ENCODE results near the gene EEF1AKMT3.
A peak's percentile ranks its signal among the peaks of the same experiment; 100 is the strongest.

Gene EEF1AKMT3

GRCh38 chr12:57735198-57735855 lies 37.1 kb upstream of the EEF1AKMT3 start:
- no peak for DNase-seq

DNA sequence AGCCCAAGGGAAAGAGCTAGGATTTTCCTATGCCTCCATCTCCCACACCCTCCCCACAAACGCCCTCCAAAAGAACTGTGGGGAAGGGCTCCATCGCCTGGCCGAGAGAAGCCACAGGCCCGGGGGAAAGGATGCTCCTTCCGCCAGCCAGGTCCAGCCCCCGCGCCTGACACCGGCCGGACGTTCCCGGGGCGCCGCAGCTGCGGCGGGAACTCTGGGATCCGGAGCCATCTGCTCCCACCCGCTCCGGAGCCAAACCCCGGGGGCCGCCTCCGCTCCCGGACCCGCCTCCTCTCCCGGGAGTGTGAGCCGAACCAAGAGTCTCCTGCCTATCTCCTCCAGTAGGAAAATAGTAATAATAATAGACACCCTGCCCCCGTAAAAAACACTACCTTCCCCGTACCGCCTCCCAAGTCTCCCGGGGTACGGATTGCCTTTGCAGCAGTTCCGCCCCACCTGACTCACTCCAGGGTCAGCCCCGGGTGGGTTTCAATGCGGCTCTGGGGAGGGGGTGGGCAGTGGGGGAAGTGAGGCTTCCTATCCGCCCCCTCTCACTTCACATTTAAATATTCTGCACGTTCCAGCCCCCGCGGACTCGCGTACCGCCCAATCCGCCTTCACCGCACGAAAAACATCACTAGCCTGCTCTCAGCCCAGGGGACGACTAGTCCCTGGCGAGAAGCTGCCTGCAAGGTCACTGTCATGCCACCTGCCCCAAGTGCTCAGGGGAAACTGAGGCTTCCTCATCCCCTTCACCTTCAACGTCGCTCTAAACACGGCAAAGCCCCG lies 36.3 kb upstream of the EEF1AKMT3 start:
- no peak for DNase-seq

- DNase-seq: no peak
These were observed 35.5 kb upstream of the EEF1AKMT3 start for GRCh38 chr12:57736741-57737466.

- no peak for DNase-seq
These were observed 34.6 kb upstream of the EEF1AKMT3 start for GRCh38 chr12:57737467-57738460.

DNA sequence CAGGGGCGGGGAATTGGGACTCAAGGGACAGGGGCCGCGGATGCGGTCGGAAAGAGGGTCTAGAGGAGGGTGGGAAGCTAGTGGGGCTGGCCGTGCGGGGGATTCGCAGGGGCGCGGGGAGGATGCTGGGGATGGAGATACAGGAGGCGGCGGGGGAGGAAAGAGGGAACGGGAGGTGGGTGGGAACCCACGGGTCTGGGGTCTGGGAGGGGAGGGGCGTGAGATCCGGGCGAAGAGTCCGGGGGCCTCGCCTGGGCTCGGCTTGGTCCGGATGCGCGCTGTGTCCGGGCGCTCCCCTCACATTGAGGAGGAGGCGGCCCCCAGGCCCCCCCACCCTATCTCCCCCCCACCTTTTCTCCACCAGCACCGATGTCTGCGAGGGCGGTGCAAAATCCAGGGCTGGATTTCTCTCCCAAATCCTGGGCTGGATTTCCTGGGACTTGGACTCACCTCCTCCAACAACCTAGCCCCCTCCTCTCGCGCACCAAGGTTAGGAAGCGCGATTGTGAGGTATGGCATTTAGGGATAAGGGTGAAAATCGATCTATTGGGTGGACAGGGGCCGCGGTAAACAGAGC lies 33.7 kb upstream of the EEF1AKMT3 start, which contains the start of gene AGAP2:
AGAP2 (minus strand) TSS at position 82 of the 577 bp plus-strand sequence. CDS start 496 bp downstream, outside the sequence.
- DNase-seq: no peak

GRCh38 chr12:57739387-57739786 lies 33.0 kb upstream of the EEF1AKMT3 start:
- no peak for DNase-seq

DNA sequence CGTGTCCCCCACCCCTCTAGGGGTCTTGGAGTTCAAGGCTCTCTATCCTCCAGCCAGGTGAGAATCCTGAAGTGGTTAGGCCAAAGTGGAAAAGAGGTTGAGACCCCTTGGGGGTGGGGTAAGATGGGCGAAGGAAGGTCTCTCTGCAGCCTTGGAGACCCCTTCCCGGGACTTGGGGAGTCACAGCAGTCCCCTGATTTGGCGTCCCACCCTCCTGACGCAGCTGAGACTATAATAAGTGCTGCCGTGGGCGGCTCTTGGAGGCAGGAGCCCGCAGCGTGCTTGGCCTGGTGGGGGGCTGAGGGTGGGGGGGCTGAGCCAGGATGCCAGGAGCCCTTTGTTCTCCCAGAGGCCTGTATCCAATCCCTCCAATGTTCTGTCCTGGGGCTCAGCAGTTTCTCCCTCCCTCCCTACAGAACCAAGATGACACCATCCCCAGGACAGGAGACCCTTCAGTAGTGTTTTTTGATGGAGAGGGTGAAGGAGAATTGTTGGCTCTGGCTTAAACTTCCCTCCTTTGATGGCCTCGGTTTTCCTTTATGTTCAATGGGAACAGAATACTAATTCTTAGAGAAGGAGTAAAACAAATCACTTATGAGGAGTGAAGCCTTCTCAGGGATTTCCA lies 32.4 kb upstream of the EEF1AKMT3 start:
- no peak for DNase-seq

GRCh38 chr12:57740656-57741412 lies 31.6 kb upstream of the EEF1AKMT3 start:
- no peak for DNase-seq

DNA sequence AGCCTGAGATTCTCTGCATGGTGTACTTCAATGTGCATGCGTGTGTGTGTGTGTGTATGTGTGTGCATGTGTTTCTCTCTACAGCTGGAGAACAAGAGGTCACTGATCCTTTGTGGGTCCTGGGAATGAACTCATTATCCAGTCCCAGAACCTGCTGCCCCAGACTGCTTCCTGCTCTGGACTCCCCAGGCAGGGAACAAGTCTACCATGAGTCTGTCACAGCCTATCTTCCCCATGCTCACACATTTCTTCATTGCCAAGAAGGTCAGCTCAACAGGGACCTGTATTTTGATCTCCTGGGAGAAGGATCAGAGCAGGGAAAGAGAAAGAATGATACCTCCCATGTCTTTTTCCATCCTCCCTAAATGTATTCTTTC lies 31.0 kb upstream of the EEF1AKMT3 start:
- DNase-seq: no peak

- no peak for DNase-seq
These were observed 30.3 kb upstream of the EEF1AKMT3 start for GRCh38 chr12:57741844-57742738.

- DNase-seq: no peak
These were observed 28.6 kb upstream of the EEF1AKMT3 start for GRCh38 chr12:57743769-57744168.

DNA sequence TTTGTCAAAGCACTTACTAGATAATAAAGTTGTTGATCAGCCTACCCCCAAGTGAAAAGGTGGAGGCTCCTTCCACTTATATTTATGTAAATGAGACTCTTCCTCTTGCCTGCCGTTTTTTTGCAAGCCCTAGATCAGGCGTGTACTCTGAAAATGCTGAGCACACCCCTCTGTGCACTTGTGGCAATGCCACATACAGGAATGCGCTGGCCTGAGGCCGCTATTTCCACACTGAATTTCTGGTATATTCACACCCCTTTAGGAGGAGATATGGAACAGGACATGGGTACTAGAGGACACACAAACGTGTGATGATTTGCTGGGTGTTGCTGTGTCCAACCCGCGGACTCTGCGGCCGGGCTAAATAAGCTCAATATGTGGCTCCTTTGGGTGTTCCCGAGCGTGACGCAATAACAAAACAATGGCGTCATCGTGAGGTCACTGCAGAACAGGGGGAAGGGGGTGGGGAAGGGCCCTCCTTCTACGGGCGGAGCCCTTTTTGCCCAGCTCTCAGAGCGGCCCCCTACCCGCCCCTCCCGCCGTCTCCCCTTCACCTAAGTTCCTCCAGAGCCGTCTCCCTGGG lies 28.1 kb upstream of the EEF1AKMT3 start:
- DNase-seq: no peak

GRCh38 chr12:57744777-57745484 lies 27.5 kb upstream of the EEF1AKMT3 start, which contains the start of gene TSPAN31:
Gene TSPAN31 (plus strand): TSS chr12:57745039. CDS start chr12:57745155, 116 bp downstream.
- peak; percentile 99 for DNase-seq

DNA sequence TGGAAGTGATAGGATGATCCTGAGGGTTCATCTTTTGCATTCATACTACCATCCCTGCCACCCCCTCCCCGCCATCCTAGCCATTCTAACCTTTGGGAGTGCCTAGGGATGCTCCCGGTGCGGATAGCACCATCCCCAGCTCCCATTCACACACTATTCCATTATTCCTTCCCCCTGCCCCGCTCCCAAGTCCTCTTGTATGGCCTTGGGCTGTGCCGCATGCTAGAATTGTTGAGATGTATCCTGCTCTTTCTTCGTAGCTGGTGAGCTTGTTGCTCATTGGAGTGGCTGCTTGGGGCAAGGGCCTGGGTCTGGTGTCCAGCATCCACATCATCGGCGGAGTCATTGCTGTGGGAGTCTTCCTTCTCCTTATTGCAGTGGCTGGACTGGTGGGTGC lies 26.9 kb upstream of the EEF1AKMT3 start:
- no peak for DNase-seq

GRCh38 chr12:57746025-57746424 lies 26.4 kb upstream of the EEF1AKMT3 start:
- DNase-seq: no peak

- DNase-seq: no peak
These were observed 23.4 kb upstream of the EEF1AKMT3 start for GRCh38 chr12:57749061-57749460.

DNA sequence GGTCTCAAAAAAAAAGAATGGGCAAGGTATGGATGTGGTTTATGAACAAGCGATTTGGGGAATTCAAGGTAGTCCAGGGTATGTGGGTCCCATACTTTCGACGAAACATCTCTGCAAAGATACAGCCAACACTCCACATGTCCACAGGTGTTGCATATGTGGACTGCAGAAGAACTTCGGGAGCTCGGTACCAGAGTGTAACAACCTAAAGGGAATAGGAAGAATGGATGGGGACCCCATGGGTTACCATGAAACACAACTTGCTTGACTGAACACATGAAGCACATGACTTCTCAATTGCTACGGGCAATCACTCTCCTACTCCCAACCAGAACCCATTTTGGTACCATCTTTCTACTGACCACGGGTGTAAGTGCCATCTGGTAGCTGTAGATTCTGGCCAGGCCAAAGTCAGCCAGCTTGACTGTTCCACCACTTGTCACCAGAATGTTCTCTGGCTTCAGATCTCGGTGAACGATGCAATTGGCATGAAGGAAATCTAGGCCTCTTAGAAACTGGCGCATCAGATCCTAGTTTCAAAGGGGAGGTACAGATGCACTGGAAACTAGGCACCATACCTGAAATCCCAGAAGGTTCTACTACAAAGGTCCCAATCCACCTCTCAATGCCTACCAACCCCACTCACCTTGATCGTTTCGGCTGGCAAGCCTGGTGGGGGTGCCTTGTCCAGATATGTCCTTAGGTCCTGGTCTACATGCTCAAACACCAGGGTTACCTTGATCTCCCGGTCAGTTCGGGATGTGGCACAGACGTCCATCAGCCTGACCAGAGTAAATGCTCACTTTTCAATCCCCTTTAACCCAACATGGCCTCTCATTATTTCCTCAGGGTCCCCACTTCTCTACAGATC lies 21.6 kb upstream of the EEF1AKMT3 start:
- DNase-seq: no peak

Measured in fibroblast of skin of abdomen (primary cell).